Naive B cell (primary cell): ENCODE measurements around the gene FLNB. TPM values are rescaled to one million over a fixed set of nuclear protein-coding genes. Genes with fewer than 3 reads are reported as not detected.

Experiments
- ATAC-seq, 2 donors: fragments of 150-1000 bp; cut with Tn5 transposase; 2 replicates each; pipeline ENCODE4 v1.10.0; 2021; ENCODE audit warnings: low read depth in 2 of 2, mild to moderate bottlenecking in 2 of 2, moderate library complexity in 2 of 2
- DNase-seq: peaks from one replicate; pipeline ENCODE4 v3.0.0; 2022
- H3K27ac Mint-ChIP-seq, 6 donors: one replicate each; pipeline ENCODE4 v1.8.0; 2020 to 2022; ENCODE audit warnings: mild to moderate bottlenecking in 6 of 6, mixed read lengths in 6 of 6, moderate library complexity in 5 of 6, inconsistent platforms in 2 of 6
- H3K27me3 Mint-ChIP-seq, 3 donors: one replicate each; pipeline ENCODE4 v1.8.0; 2021 to 2022; ENCODE audit warnings: mixed read lengths in 3 of 3, mild to moderate bottlenecking in 1 of 3
- H3K36me3 Mint-ChIP-seq, 2 donors: one replicate each; pipeline ENCODE4 v1.8.0; 2020 to 2022; ENCODE audit warnings: mixed read lengths in 2 of 2, inconsistent platforms in 1 of 2, mild to moderate bottlenecking in 1 of 2
- H3K4me1 Mint-ChIP-seq, 3 donors: one replicate each; pipeline ENCODE4 v1.8.0; 2020 to 2022; ENCODE audit warnings: mixed read lengths in 3 of 3, inconsistent platforms in 1 of 3, mild to moderate bottlenecking in 1 of 3, moderate library complexity in 1 of 3
- H3K4me3 Mint-ChIP-seq, 8 donors: one replicate each; pipeline ENCODE4 v1.8.0; 2020 to 2022; ENCODE audit warnings: mild to moderate bottlenecking in 8 of 8, mixed read lengths in 8 of 8, moderate library complexity in 8 of 8, inconsistent platforms in 2 of 8
- H3K9me3 Mint-ChIP-seq, 7 donors: one replicate each; pipeline ENCODE4 v1.8.0; 2020 to 2022; ENCODE audit warnings: mixed read lengths in 7 of 7, mild to moderate bottlenecking in 5 of 7, inconsistent platforms in 2 of 7, moderate library complexity in 1 of 7
- polyA plus RNA-seq, 6 donors: library from polyadenylated mRNA; unstranded; fragments of 300-500 nt; fragmentation: Illumina TruSeq; gene quantifications; one replicate each; pipeline ENCODE4 v1.2.3, GENCODE V29; 2021; ENCODE audit warnings: low read depth in 6 of 6

Gene FLNB
- polyA plus RNA-seq, 6 donors from 2014 or later: 3.2 to 14.6 (median 9.7) TPM

- DNase-seq (no peak), ATAC-seq (no peak)
- Mint-ChIP-seq H3K27me3 (no peaks in the 10 kb centered on the region), H3K27ac (peak overlapping the region in 4 of 6 donors; percentile 96 to 99 (median 98)), H3K9me3 (no peaks in the 10 kb centered on the region), H3K4me3 (peak overlapping the region in 1 of 8 donors; percentile 57), H3K36me3 (no peaks in the 10 kb centered on the region), H3K4me1 (peaks cover 13 to 51% (median 37%) of the 10 kb centered on the region in 3 donors)
These were observed 28.2 kb downstream of the FLNB start for GRCh38 chr3:58036293-58037032.

GRCh38 chr3:58037141-58037910, 29.1 kb downstream of the FLNB start:
- H3K9me3 Mint-ChIP-seq: no peaks in the 10 kb centered on the region
- peak overlapping the region; percentile 7 to 96 (median 69) for H3K27ac Mint-ChIP-seq
- ATAC-seq: no peak
- H3K36me3 Mint-ChIP-seq: no peaks in the 10 kb centered on the region
- peak overlapping the region in 1 of 8 donors; percentile 3 for H3K4me3 Mint-ChIP-seq
- DNase-seq: no peak
- H3K4me1 Mint-ChIP-seq: peaks cover 16 to 49% (median 45%) of the 10 kb centered on the region in 3 donors
- H3K27me3 Mint-ChIP-seq: no peaks in the 10 kb centered on the region

GRCh38 chr3:58038675-58039292, 30.6 kb downstream of the FLNB start:
- DNase-seq (peak; percentile 7), ATAC-seq (no peak)
- no peak overlapping the region for H3K4me3 Mint-ChIP-seq
- H3K4me1 Mint-ChIP-seq: peaks cover 16 to 46% (median 38%) of the 10 kb centered on the region in 3 donors
- H3K27me3 Mint-ChIP-seq: no peaks in the 10 kb centered on the region
- peak overlapping the region in 2 of 6 donors; percentile 89 to 96 for H3K27ac Mint-ChIP-seq
- H3K36me3 Mint-ChIP-seq: no peaks in the 10 kb centered on the region
- H3K9me3 Mint-ChIP-seq: no peaks in the 10 kb centered on the region

GRCh38 chr3:58039601-58040000, 31.4 kb downstream of the FLNB start:
- Mint-ChIP-seq H3K4me3 (peak overlapping the region in 2 of 8 donors; percentile 3 to 67), H3K9me3 (no peaks in the 10 kb centered on the region), H3K4me1 (peaks cover 16 to 43% (median 38%) of the 10 kb centered on the region in 3 donors), H3K27ac (peak overlapping the region in 1 of 6 donors; percentile 89), H3K27me3 (no peaks in the 10 kb centered on the region), H3K36me3 (no peaks in the 10 kb centered on the region)
- ATAC-seq: no peak
- DNase-seq: no peak

- peak overlapping the region in 3 of 6 donors; percentile 23 to 86 (median 70) for H3K27ac Mint-ChIP-seq
- peak overlapping the region in 2 of 8 donors; percentile 41 for H3K4me3 Mint-ChIP-seq
- no peaks in the 10 kb centered on the region for H3K27me3 Mint-ChIP-seq
- H3K9me3 Mint-ChIP-seq: no peaks in the 10 kb centered on the region
- peaks cover 7 to 31% (median 28%) of the 10 kb centered on the region in 3 donors for H3K4me1 Mint-ChIP-seq
- H3K36me3 Mint-ChIP-seq: no peaks in the 10 kb centered on the region
- ATAC-seq: no peak
- no peak for DNase-seq
These were observed 33.1 kb downstream of the FLNB start for GRCh38 chr3:58041182-58041825.

- peaks cover 11 to 31% (median 28%) of the 10 kb centered on the region in 3 donors for H3K4me1 Mint-ChIP-seq
- no peaks in the 10 kb centered on the region for H3K27me3 Mint-ChIP-seq
- H3K9me3 Mint-ChIP-seq: no peaks in the 10 kb centered on the region
- H3K36me3 Mint-ChIP-seq: no peaks in the 10 kb centered on the region
- ATAC-seq (no peak), DNase-seq (no peak)
- H3K4me3 Mint-ChIP-seq: peak overlapping the region in 2 of 8 donors; percentile 1 to 41
- H3K27ac Mint-ChIP-seq: peak overlapping the region in 2 of 6 donors; percentile 23 to 86
These were observed 33.7 kb downstream of the FLNB start for GRCh38 chr3:58041826-58042324.

- no peaks in the 10 kb centered on the region for H3K9me3 Mint-ChIP-seq
- DNase-seq (no peak), ATAC-seq (no peak)
- no peaks in the 10 kb centered on the region for H3K36me3 Mint-ChIP-seq
- H3K4me3 Mint-ChIP-seq: peak overlapping the region in 1 of 8 donors; percentile 9
- H3K27me3 Mint-ChIP-seq: no peaks in the 10 kb centered on the region
- peak overlapping the region in 1 of 6 donors; percentile 70 for H3K27ac Mint-ChIP-seq
- H3K4me1 Mint-ChIP-seq: peaks cover 16 to 32% (median 31%) of the 10 kb centered on the region in 3 donors
These were observed 34.9 kb downstream of the FLNB start for GRCh38 chr3:58042947-58043707.

- ATAC-seq: no peak
- peaks cover 20 to 31% (median 30%) of the 10 kb centered on the region in 3 donors for H3K4me1 Mint-ChIP-seq
These were observed 35.7 kb downstream of the FLNB start for GRCh38 chr3:58043933-58044332.

GRCh38 chr3:58044691-58045483, 36.7 kb downstream of the FLNB start:
- no peaks in the 10 kb centered on the region for H3K36me3 Mint-ChIP-seq

More at GRCh38 chr3:58043933-58044332, 35.7 kb downstream of the FLNB start:
- no peaks in the 10 kb centered on the region for H3K9me3 Mint-ChIP-seq
- DNase-seq: no peak
- H3K27ac Mint-ChIP-seq: peak overlapping the region in 2 of 6 donors; percentile 66 to 70
- no peak overlapping the region for H3K4me3 Mint-ChIP-seq
- H3K36me3 Mint-ChIP-seq: no peaks in the 10 kb centered on the region
- no peaks in the 10 kb centered on the region for H3K27me3 Mint-ChIP-seq

GRCh38 chr3:58047826-58048225, 39.6 kb downstream of the FLNB start:
- Mint-ChIP-seq H3K4me1 (peaks cover 12 to 18% (median 14%) of the 10 kb centered on the region in 3 donors), H3K36me3 (no peaks in the 10 kb centered on the region), H3K9me3 (no peaks in the 10 kb centered on the region), H3K27me3 (no peaks in the 10 kb centered on the region), H3K4me3 (peak overlapping the region in 1 of 8 donors; percentile 61), H3K27ac (peak overlapping the region in 2 of 6 donors; percentile 78 to 88)
- ATAC-seq: no peak
- DNase-seq: no peak

More at GRCh38 chr3:58044691-58045483, 36.7 kb downstream of the FLNB start:
- no peak overlapping the region for H3K4me3 Mint-ChIP-seq
- H3K9me3 Mint-ChIP-seq: no peaks in the 10 kb centered on the region
- no peaks in the 10 kb centered on the region for H3K27me3 Mint-ChIP-seq
- H3K4me1 Mint-ChIP-seq: peaks cover 18 to 27% (median 26%) of the 10 kb centered on the region in 3 donors
- H3K27ac Mint-ChIP-seq: peak overlapping the region in 1 of 6 donors; percentile 62
- no peak for ATAC-seq
- no peak for DNase-seq

- no peaks in the 10 kb centered on the region for H3K27me3 Mint-ChIP-seq
- H3K36me3 Mint-ChIP-seq: no peaks in the 10 kb centered on the region
- H3K27ac Mint-ChIP-seq: peak overlapping the region in 2 of 6 donors; percentile 33 to 78
- no peak overlapping the region for H3K4me3 Mint-ChIP-seq
- no peak for ATAC-seq
- peaks cover 12 to 18% (median 14%) of the 10 kb centered on the region in 3 donors for H3K4me1 Mint-ChIP-seq
- no peak for DNase-seq
- no peaks in the 10 kb centered on the region for H3K9me3 Mint-ChIP-seq
These were observed 40.1 kb downstream of the FLNB start for GRCh38 chr3:58048301-58048700.
